Measurements from ENCODE around the gene EPSTI1.
"Not testable (repeated sequence)": the region's sequence is repeated elsewhere in the genome, so short reads cannot be mapped to it uniquely, and the experiment has no call there.

EPSTI1 gene

GRCh38 chr13:42992764-42993122, 702 bp upstream of the EPSTI1 start:
- Histone ChIP-seq H2AFZ (ENCODE audit: low read depth) (peak overlapping the region; percentile 77), H3K27me3 (ENCODE audit: insufficient read depth, low read depth) (no peaks in the 10 kb centered on the region), H3K4me2 (peak overlapping the region; percentile 87), H3K36me3 (ENCODE audit: insufficient read depth) (no peaks in the 10 kb centered on the region), H3K27ac (peak overlapping the region; percentile 87), H4K20me1 (ENCODE audit: insufficient read depth) (no peaks in the 10 kb centered on the region), H3K4me3 (IDR thresholded peaks at IDR 0.05; ENCODE audit: insufficient read depth, low read depth, low read length) (no peak overlapping the region), H3K79me2 (ENCODE audit: insufficient read depth, low read depth) (no peaks in the 10 kb centered on the region), H3K9ac (peak overlapping the region; percentile 67; the same call in 1 of the 2 replicates), H3K4me1 (ENCODE audit: low read depth, poor library complexity, severe bottlenecking) (peaks cover 33% of the 10 kb centered on the region)
- TF ChIP-seq, protein P1, sequence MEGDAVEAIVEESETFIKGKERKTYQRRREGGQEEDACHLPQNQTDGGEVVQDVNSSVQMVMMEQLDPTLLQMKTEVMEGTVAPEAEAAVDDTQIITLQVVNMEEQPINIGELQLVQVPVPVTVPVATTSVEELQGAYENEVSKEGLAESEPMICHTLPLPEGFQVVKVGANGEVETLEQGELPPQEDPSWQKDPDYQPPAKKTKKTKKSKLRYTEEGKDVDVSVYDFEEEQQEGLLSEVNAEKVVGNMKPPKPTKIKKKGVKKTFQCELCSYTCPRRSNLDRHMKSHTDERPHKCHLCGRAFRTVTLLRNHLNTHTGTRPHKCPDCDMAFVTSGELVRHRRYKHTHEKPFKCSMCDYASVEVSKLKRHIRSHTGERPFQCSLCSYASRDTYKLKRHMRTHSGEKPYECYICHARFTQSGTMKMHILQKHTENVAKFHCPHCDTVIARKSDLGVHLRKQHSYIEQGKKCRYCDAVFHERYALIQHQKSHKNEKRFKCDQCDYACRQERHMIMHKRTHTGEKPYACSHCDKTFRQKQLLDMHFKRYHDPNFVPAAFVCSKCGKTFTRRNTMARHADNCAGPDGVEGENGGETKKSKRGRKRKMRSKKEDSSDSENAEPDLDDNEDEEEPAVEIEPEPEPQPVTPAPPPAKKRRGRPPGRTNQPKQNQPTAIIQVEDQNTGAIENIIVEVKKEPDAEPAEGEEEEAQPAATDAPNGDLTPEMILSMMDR (conservative IDR thresholded peaks at IDR 0.05; ENCODE audit: low read depth, low read length) = no peak

DNA sequence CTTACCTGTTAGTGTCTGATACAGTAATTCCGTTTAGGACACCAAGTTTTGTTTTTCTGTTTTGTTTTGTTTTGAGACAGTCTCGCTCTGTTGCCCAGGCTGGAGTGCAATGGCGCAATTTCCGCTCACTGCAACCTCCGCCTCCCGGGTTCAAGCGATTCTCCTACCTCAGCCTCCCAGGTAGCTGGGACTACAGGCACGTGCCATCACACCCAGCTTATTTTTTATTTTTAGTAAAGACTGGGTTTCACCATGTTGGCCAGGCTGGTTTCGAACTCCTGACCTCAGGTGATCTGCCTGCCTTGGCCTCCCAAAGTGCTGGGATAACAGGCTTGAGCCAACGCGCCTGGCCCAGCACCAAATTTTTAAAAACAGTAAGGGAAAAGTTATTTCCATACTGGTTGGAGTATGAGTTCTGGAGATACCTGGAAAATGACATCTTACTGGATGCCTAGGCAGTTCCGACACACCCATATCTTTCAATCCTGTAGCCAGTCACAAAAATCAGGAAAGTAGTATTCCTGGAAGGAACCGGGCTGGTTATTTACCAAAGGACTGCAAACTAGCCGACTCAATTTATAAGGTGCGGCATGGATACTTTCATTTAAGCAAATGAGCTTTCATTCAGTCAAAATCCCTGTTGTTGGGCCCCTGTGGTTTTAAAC, 676 bp downstream of the EPSTI1 start:
- not testable (repeated sequence) for H3K4me3 ChIP-seq (IDR thresholded peaks at IDR 0.05; ENCODE audit: insufficient read depth, low read depth, low read length); H3K27me3 ChIP-seq (ENCODE audit: insufficient read depth, low read depth); H4K20me1 ChIP-seq (ENCODE audit: insufficient read depth); H3K36me3 ChIP-seq (ENCODE audit: insufficient read depth); H3K79me2 ChIP-seq (ENCODE audit: insufficient read depth, low read depth)
- Histone ChIP-seq H2AFZ (ENCODE audit: low read depth) (peak overlapping the region; percentile 77; the same call in 1 of the 2 replicates), H3K27ac (peak overlapping the region; percentile 87), H3K9ac (peak overlapping the region; percentile 67; the same call in 1 of the 2 replicates), H3K4me2 (peak overlapping the region; percentile 87), H3K4me1 (ENCODE audit: low read depth, poor library complexity, severe bottlenecking) (peaks cover 33% of the 10 kb centered on the region)

- Histone ChIP-seq H3K4me3 (IDR thresholded peaks at IDR 0.05; ENCODE audit: insufficient read depth, low read depth, low read length) (no peak overlapping the region), H3K27ac (peak overlapping the region; percentile 87; the same call in 1 of the 2 replicates), H4K20me1 (ENCODE audit: insufficient read depth) (no peaks in the 10 kb centered on the region), H3K36me3 (ENCODE audit: insufficient read depth) (no peaks in the 10 kb centered on the region), H3K4me1 (ENCODE audit: low read depth, poor library complexity, severe bottlenecking) (peaks cover 33% of the 10 kb centered on the region), H3K79me2 (ENCODE audit: insufficient read depth, low read depth) (no peaks in the 10 kb centered on the region), H3K27me3 (ENCODE audit: insufficient read depth, low read depth) (no peaks in the 10 kb centered on the region), H2AFZ (ENCODE audit: low read depth) (no peak overlapping the region), H3K4me2 (peak overlapping the region; percentile 87), H3K9ac (peak overlapping the region; percentile 67; the same call in 1 of the 2 replicates)
- TF ChIP-seq, protein P1 (conservative IDR thresholded peaks at IDR 0.05; ENCODE audit: low read depth, low read length) = no peak
These were observed 1.5 kb downstream of the EPSTI1 start for GRCh38 chr13:42990291-42991232.

DNA sequence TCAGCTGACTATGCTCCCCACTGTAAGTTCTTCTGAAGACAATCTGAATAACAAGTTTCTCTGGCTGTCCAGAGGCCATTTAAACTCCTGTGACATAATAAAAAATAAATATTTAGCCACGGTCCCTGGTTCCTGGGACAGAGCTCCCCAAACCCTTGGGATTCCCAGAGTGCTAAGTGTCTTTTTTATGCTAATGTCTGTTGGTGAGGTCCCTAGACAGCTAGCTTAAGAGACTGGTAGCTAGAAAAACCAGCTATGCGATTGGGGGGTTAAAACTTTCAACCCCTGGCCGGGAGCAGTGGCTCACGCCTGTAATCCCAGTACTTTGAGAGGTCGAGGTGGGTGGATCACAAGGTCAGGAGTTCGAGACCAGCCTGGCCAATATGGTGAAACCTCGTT, 5.9 kb downstream of the EPSTI1 start:
- H3K4me2 ChIP-seq = no peak overlapping the region

More for the DNA sequence above, 5.9 kb downstream of the EPSTI1 start:
- TF ChIP-seq, protein P1 (conservative IDR thresholded peaks at IDR 0.05; ENCODE audit: low read depth, low read length) = no peak
- no peak overlapping the region for H3K9ac ChIP-seq
- H3K27ac ChIP-seq = no peak overlapping the region
- H3K4me3 ChIP-seq (IDR thresholded peaks at IDR 0.05; ENCODE audit: insufficient read depth, low read depth, low read length) = no peak overlapping the region
- no peaks in the 10 kb centered on the region for H4K20me1 ChIP-seq (ENCODE audit: insufficient read depth)
- H3K4me1 ChIP-seq (ENCODE audit: low read depth, poor library complexity, severe bottlenecking) = peaks cover 14% of the 10 kb centered on the region
- no peak overlapping the region for H2AFZ ChIP-seq (ENCODE audit: low read depth)
- no peaks in the 10 kb centered on the region for H3K27me3 ChIP-seq (ENCODE audit: insufficient read depth, low read depth)
- no peaks in the 10 kb centered on the region for H3K36me3 ChIP-seq (ENCODE audit: insufficient read depth)
- H3K79me2 ChIP-seq (ENCODE audit: insufficient read depth, low read depth) = no peaks in the 10 kb centered on the region

Data from KMS-11 (cell line).